Left cardiac atrium (tissue), 4 donors: Measurements from ENCODE around the gene XDH. TPM values are rescaled to one million over a fixed set of nuclear protein-coding genes. Genes with fewer than 3 reads are reported as not detected.

ENCODE experiments used
- ATAC-seq, 2 donors: fragments of 200-7000 bp; cut with Tn5 transposase; one replicate each; pipeline ENCODE4 v1.9.1; 2020; ENCODE audit warnings: mild to moderate bottlenecking in 2 of 2, moderate library complexity in 2 of 2
- DNase-seq: peaks from one replicate; pipeline ENCODE4 v3.0.0-alpha.2; 2020
- intact Hi-C, 2 donors: fragments of 100-400 bp; cut with DNase I; formaldehyde crosslinking; loops; one replicate each; pipeline versions ENCODE4 v1.14.1 to v1.15.1; 2022 to 2023
- total RNA-seq, 2 donors: library from RNA; stranded (reverse); fragmentation: NEBNext Ultra II Directional; extraction: Animal tissue kit (Norgen Biotek cat#: 25700); gene quantifications; one replicate each; pipeline ENCODE4 v1.2.1, GENCODE V29; 2021
- donor health status: DM: no; HTN: yes; CAD: no.
- donor health status: DM: no; HTN: yes; CAD: no; lungs with severe emphysema.
- donor health status: DM: yes; HTN: yes; CAD: no.
- donor health status: Dilated cardiomyopathy.

Gene XDH
- total RNA-seq, 2 donors from 2014 or later, result 0.03 to 0.16 TPM

DNA sequence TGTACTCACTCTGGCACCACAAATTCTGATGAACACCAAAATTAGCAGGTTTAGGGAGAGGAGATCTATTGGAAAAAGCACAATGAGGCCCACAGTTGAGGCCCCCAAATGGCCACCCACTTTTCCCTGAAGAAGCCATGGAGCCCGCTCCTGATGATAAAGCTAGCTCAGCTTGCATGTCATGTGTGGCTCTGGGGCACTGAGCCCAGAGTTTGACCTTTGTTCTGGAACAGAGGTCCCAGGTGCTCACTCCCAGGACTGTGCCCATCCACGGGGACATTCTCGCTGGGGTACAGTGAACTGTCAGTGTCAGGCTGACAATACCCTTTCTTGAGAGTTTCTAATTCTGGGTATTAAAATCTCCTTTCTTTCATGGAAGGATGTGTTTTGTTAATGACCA is 36.2 kb downstream of the XDH start:
- intact Hi-C loops, result no loop called here
- no peak for DNase-seq
- no peak for ATAC-seq

DNA sequence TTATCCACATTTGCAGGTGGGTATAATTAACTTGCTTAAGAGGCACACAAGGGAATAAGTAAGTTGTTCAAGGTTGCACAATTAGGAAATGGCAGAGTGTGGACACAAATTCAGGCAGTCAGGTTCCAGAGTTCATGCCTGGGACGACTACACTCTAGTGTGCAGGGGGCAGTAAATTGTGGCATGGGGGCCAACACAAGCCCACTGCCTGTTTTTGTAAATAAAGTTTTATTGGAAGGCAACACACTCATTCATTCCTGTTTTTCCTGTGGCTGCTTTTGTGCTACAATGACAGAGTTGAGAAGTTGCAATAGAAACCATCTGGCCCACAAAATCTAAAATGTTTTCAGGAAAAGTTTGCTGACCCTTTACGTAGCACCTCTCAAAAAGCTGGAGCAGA is 41.4 kb downstream of the XDH start:
- ATAC-seq (no peak), DNase-seq (no peak)
- intact Hi-C loops, result no loop called here

DNA sequence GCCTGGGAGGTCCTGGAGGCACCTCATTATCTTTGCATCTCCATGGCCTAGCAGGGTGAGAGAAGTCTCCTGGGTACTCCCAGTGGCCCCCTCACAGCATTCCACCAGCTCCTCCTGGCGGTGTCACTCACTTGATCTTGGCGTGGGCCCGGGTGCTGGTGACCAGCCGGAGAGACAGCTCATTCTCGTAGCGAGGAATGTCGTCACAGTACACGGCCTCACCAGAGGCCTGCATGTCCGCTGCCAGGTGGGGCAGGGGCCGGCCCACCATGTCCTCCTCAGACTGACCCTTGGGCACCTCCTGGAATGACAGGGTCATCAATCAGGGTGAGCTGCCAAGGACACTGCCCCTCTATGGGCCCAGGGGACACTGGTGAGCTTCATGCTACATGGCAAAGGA is 42.4 kb downstream of the XDH start:
- intact Hi-C loops, result no loop called here
- no peak for DNase-seq
- no peak for ATAC-seq

- no peak for ATAC-seq
- intact Hi-C loops, result no loop called here
- DNase-seq, result no peak
These were observed 42.9 kb downstream of the XDH start for GRCh38 chr2:31371691-31372090.

DNA sequence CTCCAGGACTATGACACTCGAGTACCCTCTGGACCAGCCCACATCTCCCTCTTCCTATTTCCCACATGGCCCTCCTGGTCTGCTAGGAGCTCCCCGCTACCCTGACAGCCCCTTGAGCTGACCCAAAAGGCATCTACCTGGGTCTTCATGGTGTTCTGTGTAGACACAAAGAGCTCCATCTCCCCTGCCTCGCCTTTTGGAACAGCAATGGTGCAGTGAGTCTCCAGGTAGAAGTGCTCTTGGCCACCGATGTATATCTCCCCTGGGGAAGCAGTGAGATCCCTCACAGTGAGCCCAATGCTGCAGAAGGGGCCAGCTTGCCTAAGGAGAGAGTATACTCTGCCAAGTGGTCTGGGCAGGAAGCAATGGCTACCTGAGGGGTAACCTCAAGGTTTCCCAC is 47.8 kb downstream of the XDH start:
- intact Hi-C loops, result no loop called here
- DNase-seq, result no peak
- no peak for ATAC-seq

DNA sequence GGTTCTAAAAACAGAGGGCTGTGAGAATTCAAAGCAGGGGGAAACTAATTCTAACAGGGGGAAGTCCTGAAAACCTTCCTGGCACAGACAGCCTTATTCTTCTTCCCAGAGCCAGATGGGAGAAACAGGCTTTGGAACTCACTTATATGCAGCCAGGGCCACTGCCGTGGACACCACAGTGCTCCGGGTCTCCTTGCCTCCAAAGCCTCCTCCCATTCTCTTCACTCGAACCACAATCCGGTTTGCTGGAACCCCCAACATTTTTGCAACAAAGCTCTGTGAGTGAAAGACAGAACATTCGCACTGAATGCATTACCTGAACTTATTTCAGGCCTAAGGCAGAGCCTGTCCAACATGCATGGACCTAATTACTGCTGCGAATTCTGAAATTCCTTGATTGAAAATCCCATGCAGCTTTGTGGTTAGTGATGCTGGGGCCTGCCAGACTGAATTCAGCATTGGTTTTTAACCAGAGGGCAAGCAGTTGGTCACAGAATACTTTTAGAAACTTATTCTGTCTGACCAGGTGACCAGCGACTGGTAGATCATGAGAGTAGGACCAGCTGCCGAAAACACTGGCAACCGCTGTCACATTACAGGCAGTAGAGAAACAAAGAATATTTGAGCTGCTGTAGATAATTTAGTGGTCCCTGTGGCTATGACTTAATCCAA is 48.6 kb downstream of the XDH start:
- ATAC-seq (no peak), DNase-seq (no peak)
- intact Hi-C loops, result no loop called here

DNA sequence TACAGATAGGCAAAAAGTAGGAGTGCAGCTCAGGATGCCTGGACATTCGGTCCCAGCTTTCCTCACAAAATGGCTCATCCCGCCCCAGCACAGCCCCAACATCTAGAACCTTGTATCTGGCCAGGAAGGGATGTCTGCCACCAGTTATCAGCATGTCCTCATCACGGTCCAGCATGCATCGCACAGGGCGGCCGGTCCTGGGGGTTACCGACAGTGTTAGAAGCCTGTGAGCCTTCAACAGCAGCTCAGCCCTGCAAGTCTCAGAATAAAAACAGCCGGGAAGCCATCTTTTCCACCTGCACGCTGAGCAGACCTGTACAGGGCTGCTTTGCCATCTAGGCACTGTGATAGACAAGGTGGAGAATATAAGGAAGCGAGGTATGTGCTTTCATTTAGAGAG is 49.2 kb downstream of the XDH start:
- ATAC-seq (no peak), DNase-seq (no peak)
- intact Hi-C loops, result no loop called here

DNA sequence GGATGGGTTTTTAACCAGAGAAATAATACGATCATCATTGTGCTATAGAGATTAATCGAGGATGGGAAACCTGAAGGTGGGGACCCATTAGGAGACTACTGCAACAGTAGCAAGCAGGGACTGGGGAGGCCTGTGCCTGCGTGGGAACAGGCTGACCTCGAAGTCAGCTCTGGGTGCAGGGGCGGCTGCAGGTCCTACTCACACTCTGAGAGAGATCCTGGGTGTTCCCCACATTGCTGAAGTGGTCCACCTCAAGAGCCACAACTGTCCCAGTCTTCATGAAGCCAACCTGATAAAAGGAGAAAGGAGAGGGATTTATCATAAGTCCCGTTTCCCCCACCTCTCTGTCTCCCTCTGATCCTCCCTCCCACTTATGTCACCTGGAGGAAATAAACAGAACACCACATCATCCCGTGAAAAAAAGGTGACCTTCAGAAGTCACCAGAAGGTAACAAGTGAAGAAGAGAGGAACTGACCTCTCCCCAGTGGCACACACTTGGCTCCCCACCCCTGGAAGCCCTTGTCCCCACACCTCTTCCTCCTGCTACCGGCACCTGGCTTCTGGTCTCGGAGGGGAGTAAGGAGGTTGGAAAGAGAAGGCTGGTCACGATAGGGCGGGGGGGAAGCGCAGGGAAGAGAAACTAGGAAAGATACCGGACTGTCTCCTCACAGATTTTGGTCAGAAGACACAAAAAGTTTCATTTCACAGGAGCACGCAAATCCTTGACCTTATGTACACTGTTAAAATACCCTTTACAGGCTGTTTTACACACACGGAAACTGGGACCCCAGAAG is 50.4 kb downstream of the XDH start:
- DNase-seq, result no peak
- intact Hi-C loops, result no loop called here
- ATAC-seq, result no peak

- ATAC-seq (no peak), DNase-seq (no peak)
- intact Hi-C loops, result no loop called here
These were observed 52.0 kb downstream of the XDH start for GRCh38 chr2:31362581-31362980.

GRCh38 chr2:31359229-31359628 is 55.3 kb downstream of the XDH start:
- intact Hi-C loops, result no loop called here
- DNase-seq (no peak), ATAC-seq (no peak)

DNA sequence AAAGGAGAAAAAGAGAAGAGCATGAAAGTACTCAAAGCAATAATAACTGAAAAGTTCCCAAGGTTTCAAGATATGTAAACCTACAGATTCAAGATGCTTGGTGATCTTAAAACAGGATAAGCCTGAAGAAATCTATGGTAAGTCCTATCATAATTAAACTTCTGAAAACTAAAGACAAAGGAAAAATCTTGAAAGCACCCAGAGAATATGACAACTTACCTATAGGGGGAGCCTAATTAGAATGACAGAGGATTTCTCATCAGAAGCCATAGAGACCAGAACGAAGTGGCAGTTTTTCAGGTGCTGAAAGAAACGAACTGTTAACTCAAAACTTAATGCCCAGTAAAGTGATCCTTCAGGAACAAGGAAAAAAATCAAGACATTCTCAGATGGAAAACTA is 59.7 kb downstream of the XDH start:
- intact Hi-C loops, result no loop called here
- DNase-seq (no peak), ATAC-seq (no peak)

DNA sequence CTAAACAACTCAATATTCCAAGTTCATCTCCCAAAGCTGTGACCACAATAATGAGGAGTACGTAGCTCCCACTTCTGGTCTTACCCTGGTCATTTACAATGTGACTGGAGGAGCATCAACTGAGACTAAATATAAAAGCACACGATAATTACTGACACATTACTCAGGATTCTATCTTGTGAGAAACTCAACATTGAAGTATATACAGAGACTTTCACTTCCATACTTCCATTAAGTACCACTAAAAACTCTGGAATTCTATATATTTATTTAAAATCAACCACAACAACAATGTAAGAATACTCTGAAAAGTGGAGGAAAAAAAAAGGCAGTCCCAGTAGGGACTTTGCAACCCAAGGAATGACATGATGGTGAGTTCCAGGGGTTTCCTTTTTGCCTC is 61.4 kb downstream of the XDH start:
- intact Hi-C loops, result no loop called here
- no peak for ATAC-seq

GRCh38 chr2:31349684-31350083 is 64.9 kb downstream of the XDH start:
- ATAC-seq, result no peak
- no peak for DNase-seq
- intact Hi-C loops, result no loop called here

More for the DNA sequence above, 61.4 kb downstream of the XDH start:
- no peak for DNase-seq

GRCh38 chr2:31349160-31349559 is 65.4 kb downstream of the XDH start:
- intact Hi-C loops, result no loop called here
- no peak for DNase-seq
- ATAC-seq, result no peak

DNA sequence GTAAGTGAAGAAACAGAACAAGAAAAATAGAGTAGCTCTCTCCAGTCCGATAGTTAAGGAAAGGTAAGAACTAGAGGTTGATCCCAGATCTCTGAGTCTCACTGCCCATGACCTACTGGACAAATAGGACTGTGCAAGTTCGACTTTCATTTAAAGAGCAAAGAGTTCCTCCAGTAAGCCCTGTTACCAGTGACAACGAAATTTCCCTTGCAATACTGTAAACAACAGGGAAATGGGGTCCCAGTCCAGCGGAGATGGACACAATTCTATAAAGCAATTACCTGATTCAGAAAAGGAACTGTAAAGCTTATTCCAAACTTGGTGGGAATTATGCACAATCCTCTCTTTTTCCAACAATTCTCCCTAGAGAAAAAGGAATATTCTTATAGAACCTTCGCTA is 65.9 kb downstream of the XDH start:
- intact Hi-C loops, result no loop called here
- DNase-seq (no peak), ATAC-seq (no peak)

- intact Hi-C loops, result no loop called here
- ATAC-seq (peak; percentile 15 to 23), DNase-seq (no peak)
These were observed 66.8 kb downstream of the XDH start for GRCh38 chr2:31347750-31348149.

GRCh38 chr2:31347319-31347718 is 67.2 kb downstream of the XDH start:
- DNase-seq (no peak), ATAC-seq (no peak)
- intact Hi-C loops, result no loop called here

GRCh38 chr2:31344447-31344846 is 70.1 kb downstream of the XDH start:
- DNase-seq (no peak), ATAC-seq (no peak)
- intact Hi-C loops, result no loop called here

- ATAC-seq, result no peak
- intact Hi-C loops, result no loop called here
- DNase-seq, result no peak
These were observed 73.2 kb downstream of the XDH start for GRCh38 chr2:31341351-31341750.

DNA sequence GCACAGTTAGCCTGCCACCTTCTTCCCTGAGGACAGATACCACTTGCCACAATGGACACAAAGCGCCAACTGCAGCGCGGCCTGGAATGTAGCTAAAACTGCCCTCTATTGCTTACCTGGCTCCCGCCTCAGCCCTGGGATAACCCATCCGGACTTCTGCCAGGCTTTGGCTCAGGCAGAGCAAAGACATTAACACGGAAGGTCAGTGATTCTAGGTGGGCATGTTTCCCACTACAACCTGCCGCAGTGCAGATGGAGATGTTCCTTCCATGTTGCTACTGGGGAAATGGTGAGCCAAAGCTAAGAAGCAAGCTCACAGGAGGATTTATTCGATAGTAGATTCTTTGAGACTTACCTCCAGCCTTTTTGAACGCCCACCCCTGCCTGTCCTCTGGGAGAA is 74.8 kb downstream of the XDH start:
- intact Hi-C loops, result no loop called here
- ATAC-seq, result no peak
- DNase-seq, result no peak

DNA sequence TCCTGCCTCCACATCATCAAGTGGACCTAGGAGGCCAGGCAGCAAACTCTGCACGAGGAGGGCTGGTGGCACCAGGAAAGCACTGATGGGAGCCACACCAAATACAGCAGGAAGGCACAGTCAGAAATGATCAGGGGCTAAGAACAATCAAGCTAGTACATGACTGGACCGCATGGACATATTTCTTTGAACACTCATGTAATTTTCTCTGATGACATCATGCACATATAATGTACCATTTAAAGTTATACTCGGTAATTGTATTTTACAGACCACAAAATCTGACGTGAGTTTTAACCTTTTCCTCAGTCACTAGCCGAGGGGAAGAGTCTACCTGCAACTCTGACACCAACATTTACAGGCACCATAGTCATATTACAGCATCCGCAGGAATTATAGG is 76.7 kb downstream of the XDH start:
- intact Hi-C loops, result no loop called here

More for the DNA sequence above, 76.7 kb downstream of the XDH start:
- DNase-seq (no peak), ATAC-seq (no peak)
